Stimulated activated CD8-positive, alpha-beta memory T cell treated with anti-CD3 and anti-CD28 coated beads, Interleukin-7, amount 100 ng/mL, for 48 hours (primary cell): Measurements from ENCODE around the gene CFAP99.

Source experiments
- DNase-seq, 2 donors: peaks; one replicate each; pipeline ENCODE4 v3.0.0-alpha.2; 2020; ENCODE audit warnings: low read depth in 1 of 2; ENCODE audit errors: extremely low read depth in 1 of 2

CFAP99 gene

GRCh38 chr4:2390146-2390545 lies 28.6 kb upstream of the CFAP99 start:
- no peak for DNase-seq

GRCh38 chr4:2390784-2391421 lies 27.9 kb upstream of the CFAP99 start:
- DNase-seq, result no peak

- no peak for DNase-seq
Observed at GRCh38 chr4:2393353-2394270, 25.1 kb upstream of the CFAP99 start.

GRCh38 chr4:2394528-2394927 lies 24.2 kb upstream of the CFAP99 start:
- DNase-seq, result no peak

- no peak for DNase-seq
Observed at GRCh38 chr4:2395038-2395437, 23.7 kb upstream of the CFAP99 start.

GRCh38 chr4:2395584-2395983 lies 23.2 kb upstream of the CFAP99 start:
- DNase-seq, result no peak

GRCh38 chr4:2396781-2397368 lies 21.9 kb upstream of the CFAP99 start:
- no peak for DNase-seq

- no peak for DNase-seq
Observed at GRCh38 chr4:2397596-2398379, 21.0 kb upstream of the CFAP99 start.

GRCh38 chr4:2399216-2399615 lies 19.5 kb upstream of the CFAP99 start:
- DNase-seq, result no peak

GRCh38 chr4:2399631-2400190 lies 19.0 kb upstream of the CFAP99 start:
- DNase-seq, result no peak

- DNase-seq, result no peak
Observed at GRCh38 chr4:2400841-2401609, 17.7 kb upstream of the CFAP99 start.

- DNase-seq, result no peak
Observed at GRCh38 chr4:2401610-2401983, 17.2 kb upstream of the CFAP99 start.

- no peak for DNase-seq
Observed at GRCh38 chr4:2402048-2402842, 16.5 kb upstream of the CFAP99 start.

GRCh38 chr4:2402941-2403340 lies 15.8 kb upstream of the CFAP99 start:
- DNase-seq, result no peak

GRCh38 chr4:2406406-2406805 lies 12.3 kb upstream of the CFAP99 start:
- DNase-seq, result no peak

- no peak for DNase-seq
Observed at GRCh38 chr4:2406920-2407319, 11.8 kb upstream of the CFAP99 start.

- no peak for DNase-seq
Observed at GRCh38 chr4:2407991-2408342, 10.8 kb upstream of the CFAP99 start.

- no peak for DNase-seq
Observed at GRCh38 chr4:2408401-2408958, 10.3 kb upstream of the CFAP99 start.

GRCh38 chr4:2408976-2409375 lies 9.8 kb upstream of the CFAP99 start:
- no peak for DNase-seq
